ENCODE data around the gene KDM4B. TPM values are rescaled to one million over a fixed set of nuclear protein-coding genes. Genes with fewer than 3 reads are reported as not detected.

KDM4B gene
- total and polyA plus RNA-seq, 2 of the 8 experiments (the other 6 are each of a cell fraction or from before 2014, with no cell fraction given): 12.0 to 31.9 TPM

DNA sequence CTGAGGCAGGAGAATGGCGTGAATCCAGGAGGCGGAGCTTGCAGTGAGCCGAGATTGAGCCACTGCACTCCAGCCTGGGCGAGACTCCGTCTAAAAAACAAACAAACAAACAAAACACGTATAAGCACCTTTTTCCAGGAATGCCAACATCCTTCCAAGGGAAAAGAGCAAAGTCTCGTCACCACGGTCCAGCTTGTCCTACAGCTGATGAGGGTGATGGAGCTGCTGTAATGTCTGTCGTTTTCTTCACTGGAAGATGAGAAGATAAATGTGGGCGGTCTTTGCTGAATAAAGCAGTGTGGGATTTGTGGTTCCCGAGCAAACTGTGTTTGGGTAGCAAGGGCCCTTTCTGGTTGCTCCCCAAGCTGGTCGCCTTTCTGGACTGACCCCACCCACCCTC, 205.1 kb downstream of the KDM4B start (continued):
- no peak for TF ChIP-seq CBX5 (IDR thresholded peaks at IDR 0.05; ENCODE audit: low read depth, low read length)
- TF ChIP-seq, protein P1, sequence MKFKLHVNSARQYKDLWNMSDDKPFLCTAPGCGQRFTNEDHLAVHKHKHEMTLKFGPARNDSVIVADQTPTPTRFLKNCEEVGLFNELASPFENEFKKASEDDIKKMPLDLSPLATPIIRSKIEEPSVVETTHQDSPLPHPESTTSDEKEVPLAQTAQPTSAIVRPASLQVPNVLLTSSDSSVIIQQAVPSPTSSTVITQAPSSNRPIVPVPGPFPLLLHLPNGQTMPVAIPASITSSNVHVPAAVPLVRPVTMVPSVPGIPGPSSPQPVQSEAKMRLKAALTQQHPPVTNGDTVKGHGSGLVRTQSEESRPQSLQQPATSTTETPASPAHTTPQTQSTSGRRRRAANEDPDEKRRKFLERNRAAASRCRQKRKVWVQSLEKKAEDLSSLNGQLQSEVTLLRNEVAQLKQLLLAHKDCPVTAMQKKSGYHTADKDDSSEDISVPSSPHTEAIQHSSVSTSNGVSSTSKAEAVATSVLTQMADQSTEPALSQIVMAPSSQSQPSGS (IDR thresholded peaks at IDR 0.05; ENCODE audit: low read length): no peak
